ENCODE results near the gene XCL1.
"Not testable (repeated sequence)": the region's sequence is repeated elsewhere in the genome, so short reads cannot be mapped to it uniquely, and the experiment has no call there.

The XCL1 gene

GRCh38 chr1:168576245-168576688 is at the start of gene XCL1:
TSS of gene XCL1 (plus strand) at chr1:168576605. CDS start at chr1:168576638, 33 bp downstream.
- not testable (repeated sequence) for DNase-seq

GRCh38 chr1:168529518-168529917 is 46.9 kb upstream of the XCL1 start:
- no peak for DNase-seq

GRCh38 chr1:168531615-168532345 is 44.6 kb upstream of the XCL1 start:
- peak in 1 of 3 experiments; percentile 16 for DNase-seq

GRCh38 chr1:168535536-168535935 is 40.9 kb upstream of the XCL1 start:
- DNase-seq, result no peak

- DNase-seq, result not testable (repeated sequence)
Observed at GRCh38 chr1:168540798-168541197, 35.6 kb upstream of the XCL1 start.

- DNase-seq, result not testable (repeated sequence)
Observed at GRCh38 chr1:168542978-168543377, 33.4 kb upstream of the XCL1 start.

GRCh38 chr1:168543840-168544498 is 32.4 kb upstream of the XCL1 start, which contains the start of gene XCL2:
TSS of gene XCL2 (minus strand) at chr1:168543997. CDS start at chr1:168543964, 33 bp downstream.
- not testable (repeated sequence) for DNase-seq

- peak in 2 of 3 experiments; percentile 8 to 62 for DNase-seq
Observed at GRCh38 chr1:168545678-168546552, 30.5 kb upstream of the XCL1 start.

- not testable (repeated sequence) for DNase-seq
Observed at GRCh38 chr1:168546553-168546895, 29.9 kb upstream of the XCL1 start.

- DNase-seq, result no peak
Observed at GRCh38 chr1:168550971-168551370, 25.4 kb upstream of the XCL1 start.

GRCh38 chr1:168551688-168552087 is 24.7 kb upstream of the XCL1 start:
- no peak for DNase-seq

- no peak for DNase-seq
Observed at GRCh38 chr1:168552961-168553360, 23.4 kb upstream of the XCL1 start.

GRCh38 chr1:168553680-168554553 is 22.5 kb upstream of the XCL1 start:
- no peak for DNase-seq

- DNase-seq, result no peak
Observed at GRCh38 chr1:168554603-168555483, 21.6 kb upstream of the XCL1 start.

- DNase-seq, result peak in 1 of 3 experiments; percentile 29
Observed at GRCh38 chr1:168555508-168556046, 20.8 kb upstream of the XCL1 start.

GRCh38 chr1:168556647-168557046 is 19.8 kb upstream of the XCL1 start:
- DNase-seq, result no peak

- no peak for DNase-seq
Observed at GRCh38 chr1:168560370-168560769, 16.0 kb upstream of the XCL1 start.

GRCh38 chr1:168561989-168562388 is 14.4 kb upstream of the XCL1 start:
- no peak for DNase-seq

- DNase-seq, result no peak
Observed at GRCh38 chr1:168565825-168566224, 10.6 kb upstream of the XCL1 start.

- DNase-seq, result no peak
Observed at GRCh38 chr1:168567007-168567406, 9.4 kb upstream of the XCL1 start.

- DNase-seq, result no peak
Observed at GRCh38 chr1:168567568-168567967, 8.8 kb upstream of the XCL1 start.
